H1 (cell line): ENCODE measurements around the gene INO80C. TPM values are rescaled to one million over a fixed set of nuclear protein-coding genes. Genes with fewer than 3 reads are reported as not detected.

Experiments used
- CTCF ChIA-PET: fragments of 300-600 bp; sonication (Branson Sonifier 250); formaldehyde crosslinking; loops from one replicate; lab custom pipeline; 2021; ENCODE audit not compliant: partially characterized antibody; lab: Charles Lee
- POLR2A ChIA-PET: fragments of 300-600 bp; sonication (Branson Sonifier 250); formaldehyde crosslinking; loops from one replicate; lab custom pipeline; 2021; ENCODE audit warnings: inconsistent platforms; ENCODE audit not compliant: partially characterized antibody; lab: Charles Lee
- DNase-seq, 2 experiments: peaks; one replicate each; pipeline versions ENCODE4 v3.0.0 to v3.0.0-alpha.2; 2010 to 2022; ENCODE audit warnings: low spot score in 2 of 2, low read depth in 1 of 2, mixed read lengths in 1 of 2
- FAIRE-seq: peaks from 2 replicates; lab custom pipeline; 2011; peaks lifted over from hg19 to GRCh38; lab: Jason Lieb, UNC
- H2AFZ ChIP-seq: 2 replicates; pipeline ENCODE4 v1.8.1; 2012; ENCODE audit warnings: low read length, inconsistent platforms
- H2AK5ac ChIP-seq: 2 replicates; pipeline ENCODE4 v1.6.1; 2013; ENCODE audit warnings: low read depth, low read length
- H2BK120ac ChIP-seq: replicated peaks from 2 replicates; pipeline ENCODE3; 2013; ENCODE audit warnings: low read depth, low read length, inconsistent platforms
- H2BK12ac ChIP-seq: 2 replicates; pipeline ENCODE4 v1.6.1; 2013; ENCODE audit warnings: low read depth, low read length
- H2BK15ac ChIP-seq: 2 replicates; pipeline ENCODE4 v1.6.1; 2013; ENCODE audit warnings: low read length
- H2BK20ac ChIP-seq: 2 replicates; pipeline ENCODE4 v1.6.1; 2013; ENCODE audit warnings: low read length
- H2BK5ac ChIP-seq: 2 replicates; pipeline ENCODE4 v1.6.1; 2013; ENCODE audit warnings: low read depth, low read length
- H3K14ac ChIP-seq: 2 replicates; pipeline ENCODE4 v1.6.1; 2013; ENCODE audit warnings: inconsistent platforms; ENCODE audit not compliant: insufficient read length
- H3K18ac ChIP-seq: 2 replicates; pipeline ENCODE4 v1.6.1; 2013; ENCODE audit warnings: low read length; ENCODE audit errors: extremely low read depth
- H3K23ac ChIP-seq: 2 replicates; pipeline ENCODE4 v1.6.1; 2013; ENCODE audit warnings: inconsistent platforms; ENCODE audit not compliant: insufficient read length
- H3K23me2 ChIP-seq: 2 replicates; pipeline ENCODE4 v1.6.1; 2013; ENCODE audit warnings: low read depth, low read length
- H3K27ac ChIP-seq: 2 replicates; pipeline ENCODE4 v1.6.1; 2011; ENCODE audit warnings: low read depth, low read length, inconsistent platforms
- H3K27me3 ChIP-seq, 4 experiments: replicated peaks in 1 of 4; 1 replicate in 1 of 4; 2 replicates in 3 of 4; pipeline versions ENCODE4 v1.6.1 to v1.8.1; 2011 to 2013; ENCODE audit warnings: low read length in 3 of 4, mild to moderate bottlenecking in 3 of 4, inconsistent platforms in 2 of 4, mixed read lengths in 2 of 4, moderate library complexity in 1 of 4; ENCODE audit not compliant: control insufficient read depth in 3 of 4, insufficient read depth in 3 of 4; ENCODE audit errors: extremely low read depth in 1 of 4
- H3K36me3 ChIP-seq, 4 experiments: 2 replicates each; pipeline versions ENCODE4 v1.6.1 to v1.8.1; 2011 to 2013; ENCODE audit warnings: mild to moderate bottlenecking in 4 of 4, low read length in 3 of 4, moderate library complexity in 2 of 4, control low read depth in 1 of 4, inconsistent platforms in 1 of 4; ENCODE audit not compliant: insufficient read depth in 4 of 4, control insufficient read depth in 2 of 4
- H3K4ac ChIP-seq: replicated peaks from 2 replicates; pipeline ENCODE3; 2013; ENCODE audit warnings: low read length, low read depth, mixed read lengths, inconsistent platforms; ENCODE audit not compliant: insufficient read length
- H3K4me1 ChIP-seq, 4 experiments: replicated peaks in 1 of 4; 1 replicate in 1 of 4; 2 replicates in 3 of 4; pipeline versions ENCODE4 v1.6.1 to v1.8.1; 2011 to 2013; ENCODE audit warnings: low read length in 3 of 4, inconsistent platforms in 2 of 4, mixed read lengths in 1 of 4; ENCODE audit not compliant: insufficient read depth in 4 of 4, control insufficient read depth in 3 of 4
- H3K4me2 ChIP-seq, 2 experiments: 2 replicates each; pipeline versions ENCODE4 v1.6.1 to v1.8.1; 2011 to 2013; ENCODE audit warnings: low read depth in 2 of 2, low read length in 2 of 2, control low read depth in 1 of 2, inconsistent platforms in 1 of 2, mild to moderate bottlenecking in 1 of 2; ENCODE audit not compliant: insufficient read depth in 1 of 2
- H3K4me3 ChIP-seq, 4 experiments: fragments of 200-600, 300-600 bp in 1 of 4; sonication (generic), shearing (Covaris generic), sonication (Bioruptor Twin) in 1 of 4; 2 replicates each; pipeline versions ENCODE4 v1.5.1 to v1.8.1; 2011 to 2016; ENCODE audit warnings: low read length in 4 of 4, low read depth in 3 of 4, control low read depth in 2 of 4, inconsistent platforms in 2 of 4, mild to moderate bottlenecking in 2 of 4, mixed read lengths in 1 of 4, moderate library complexity in 1 of 4; ENCODE audit not compliant: insufficient read depth in 2 of 4; ENCODE audit errors: extremely low read depth in 1 of 4
- H3K56ac ChIP-seq: replicated peaks from 2 replicates; pipeline ENCODE3; 2013; ENCODE audit warnings: low read depth, mild to moderate bottlenecking, mixed read lengths, low read length, inconsistent platforms; ENCODE audit not compliant: insufficient read length
- H3K79me1 ChIP-seq: 2 replicates; pipeline ENCODE4 v1.6.1; 2013; ENCODE audit warnings: low read depth, low read length, control low read depth
- H3K79me2 ChIP-seq, 2 experiments: 2 replicates each; pipeline versions ENCODE4 v1.6.1 to v1.8.1; 2012 to 2013; ENCODE audit warnings: low read length in 2 of 2, mild to moderate bottlenecking in 2 of 2, inconsistent platforms in 1 of 2; ENCODE audit not compliant: insufficient read depth in 2 of 2, control insufficient read depth in 1 of 2
- H3K9ac ChIP-seq, 4 experiments: replicated peaks in 1 of 4; 1 replicate in 1 of 4; 2 replicates in 3 of 4; pipeline versions ENCODE4 v1.6.1 to v1.8.1; 2011 to 2013; ENCODE audit warnings: low read depth in 3 of 4, low read length in 3 of 4, control low read depth in 2 of 4, mild to moderate bottlenecking in 2 of 4, moderate library complexity in 2 of 4, inconsistent platforms in 1 of 4; ENCODE audit errors: extremely low read depth in 1 of 4
- H3K9me3 ChIP-seq, 2 experiments: 2 replicates each; pipeline versions ENCODE4 v1.6.1 to v1.8.1; 2012 to 2013; ENCODE audit warnings: mild to moderate bottlenecking in 2 of 2, moderate library complexity in 2 of 2, control low read depth in 1 of 2, inconsistent platforms in 1 of 2, low read depth in 1 of 2, low read length in 1 of 2, mixed read lengths in 1 of 2; ENCODE audit not compliant: insufficient read depth in 2 of 2
- H4K20me1 ChIP-seq, 2 experiments: replicated peaks in 1 of 2; 2 replicates each; pipeline versions ENCODE3 to v1.8.1; 2011 to 2013; ENCODE audit warnings: inconsistent platforms in 2 of 2, low read length in 2 of 2, mild to moderate bottlenecking in 1 of 2; ENCODE audit not compliant: insufficient read depth in 2 of 2, control insufficient read depth in 1 of 2
- H4K5ac ChIP-seq: 2 replicates; pipeline ENCODE4 v1.6.1; 2013; ENCODE audit warnings: low read length, low read depth, mixed read lengths, inconsistent platforms; ENCODE audit not compliant: insufficient read length
- H4K8ac ChIP-seq: 2 replicates; pipeline ENCODE4 v1.8.0; 2013; ENCODE audit warnings: mild to moderate bottlenecking, moderate library complexity, low read length, inconsistent platforms; ENCODE audit not compliant: insufficient read depth; ENCODE audit errors: extremely low read depth
- H4K91ac ChIP-seq: replicated peaks from 2 replicates; pipeline ENCODE3; 2013; ENCODE audit warnings: low read length, mixed read lengths, inconsistent platforms; ENCODE audit not compliant: insufficient read length
- BACH1 ChIP-seq: IDR thresholded peaks from 2 replicates; pipeline ENCODE4 v1.6.1; 2012; ENCODE audit warnings: low read length, improper control_type of control experiment
- CHD2 ChIP-seq: IDR thresholded peaks from 2 replicates; pipeline ENCODE4 v1.6.1; 2012; ENCODE audit warnings: low read length, improper control_type of control experiment
- EGR1 ChIP-seq: IDR thresholded peaks from 2 replicates; pipeline ENCODE4 v1.6.1; 2011; ENCODE audit warnings: low read depth, low read length, borderline replicate concordance
- GTF2F1 ChIP-seq: IDR thresholded peaks from 2 replicates; pipeline ENCODE4 v1.6.1; 2012; ENCODE audit warnings: low read depth, low read length, improper control_type of control experiment, borderline replicate concordance
- NANOG ChIP-seq: IDR thresholded peaks from 2 replicates; pipeline ENCODE4 v1.6.1; 2011; ENCODE audit warnings: low read length, low read depth, mild to moderate bottlenecking, inconsistent platforms; ENCODE audit not compliant: insufficient read depth, poor library complexity, severe bottlenecking
- NRF1 ChIP-seq: IDR thresholded peaks from 2 replicates; pipeline ENCODE4 v1.6.1; 2011; ENCODE audit warnings: mild to moderate bottlenecking, low read depth, low read length, improper control_type of control experiment
- POU5F1 ChIP-seq: IDR thresholded peaks from 2 replicates; pipeline ENCODE4 v1.6.1; 2011; ENCODE audit warnings: low read depth, mild to moderate bottlenecking, low read length, moderate library complexity
- RXRA ChIP-seq: IDR thresholded peaks from 2 replicates; pipeline ENCODE4 v1.6.1; 2011; ENCODE audit warnings: low read depth, mild to moderate bottlenecking, low read length, moderate library complexity; ENCODE audit not compliant: insufficient read depth
- SAP30 ChIP-seq: fragments of 300-600 bp; sonication (generic); IDR thresholded peaks from 2 replicates; pipeline ENCODE4 v1.7.1; 2012; ENCODE audit warnings: low read length, moderate library complexity, mild to moderate bottlenecking, inconsistent platforms; ENCODE audit not compliant: insufficient read depth, insufficient replicate concordance
- SRF ChIP-seq: IDR thresholded peaks from 2 replicates; pipeline ENCODE4 v1.6.1; 2011; ENCODE audit warnings: mild to moderate bottlenecking, low read depth, low read length, moderate library complexity
- TAF1 ChIP-seq: IDR thresholded peaks from 2 replicates; pipeline ENCODE4 v1.6.1; 2011; ENCODE audit warnings: mild to moderate bottlenecking, low read depth, low read length
- WGBS, 2 experiments: shearing (Covaris generic) in 1 of 2; methylation state at CpG; one replicate each; pipeline versions ENCODE4 v1.1.6 to v1.1.7; 2013 to 2015; ENCODE audit warnings: low lambda C conversion rate in 2 of 2, mixed read lengths in 2 of 2, inconsistent platforms in 1 of 2, low coverage in 1 of 2, missing lambda C conversion rate in 1 of 2; ENCODE audit not compliant: insufficient replicate concordance in 2 of 2, insufficient coverage in 1 of 2, insufficient read length in 1 of 2; ENCODE audit errors: extremely low coverage in 1 of 2, missing lambda C conversion rate in 1 of 2; 5-methylcytosine and 5-hydroxymethylcytosine counted together
- polyA plus RNA-seq, 7 experiments: library from polyadenylated mRNA; depleted of rRNA in 3 of 7; stranded (reverse) in 5 of 7; unstranded in 2 of 7; fragments of >200 nt in 5 of 7; fragments of 200-250 nt in 2 of 7; gene quantifications; 1 replicate in 5 of 7; 2 replicates in 1 of 7; 4 replicates in 1 of 7; pipeline versions ENCODE4 v1.2.1 to v1.2.3, GENCODE V29; 2011 to 2013; ENCODE audit warnings: missing spikeins in 2 of 7, mixed read lengths in 2 of 7
- total RNA-seq: library from RNA; stranded (reverse); fragmentation: NEBNext Ultra II Directional; extraction: Animal tissue kit (Norgen Biotek cat#: 25700); gene quantifications from 2 replicates; pipeline ENCODE4 v1.2.1, GENCODE V29; 2021
- TF ChIP-seq, protein P1 (sequence below), 3 experiments: IDR thresholded peaks; 1 replicate in 2 of 3; 2 replicates in 1 of 3; pipeline versions ENCODE4 v1.5.1 to v1.6.1; 2011; ENCODE audit warnings: low read length in 3 of 3, mild to moderate bottlenecking in 3 of 3, inconsistent platforms in 2 of 3, low read depth in 1 of 3, moderate library complexity in 1 of 3; ENCODE audit not compliant: insufficient read depth in 1 of 3; ENCODE audit errors: control extremely low read depth in 1 of 3

Gene INO80C
- total and polyA plus RNA-seq, 2 of the 8 experiments (the other 6 are each of a cell fraction or from before 2014, with no cell fraction given), result 30.1 to 48.9 TPM

DNA sequence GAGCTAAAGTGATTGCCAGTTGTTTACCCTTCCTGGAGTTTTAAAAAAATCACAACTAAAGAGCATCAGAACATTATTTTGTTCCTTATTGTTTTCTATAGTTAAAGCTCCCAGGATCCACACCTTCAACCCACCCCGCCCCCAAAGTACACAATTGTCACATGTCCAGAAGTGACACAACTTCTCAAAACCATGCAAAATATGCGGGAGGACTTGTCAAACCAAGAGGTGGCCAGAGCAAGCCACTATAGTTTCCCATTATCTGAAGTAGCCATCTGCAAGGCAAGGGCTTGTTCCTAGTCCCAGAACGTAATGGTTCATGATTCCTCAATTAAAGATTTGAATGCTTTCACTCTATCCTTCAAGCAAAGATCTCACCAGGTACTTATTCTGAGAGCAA, 9.9 kb upstream of the INO80C start:
- H2AK5ac ChIP-seq, result no peak overlapping the region
- H3K36me3 ChIP-seq, result no peaks in the 10 kb centered on the region
- no peak overlapping the region for H4K8ac ChIP-seq
- H3K9me3 ChIP-seq, result no peaks in the 10 kb centered on the region
- no peak overlapping the region for H2BK120ac ChIP-seq
- H3K4ac ChIP-seq, result no peak overlapping the region
- H3K56ac ChIP-seq, result no peak overlapping the region
- H3K23me2 ChIP-seq, result no peaks in the 10 kb centered on the region
- H3K27me3 ChIP-seq, result no peaks in the 10 kb centered on the region
- no peak overlapping the region for H4K5ac ChIP-seq
- H2AFZ ChIP-seq, result no peak overlapping the region
- no peak overlapping the region for H3K9ac ChIP-seq
- DNase-seq (peak in 1 of 2 experiments; percentile 6), FAIRE-seq (no peak)
- peaks cover 0 to 2% (median 0%) of the 10 kb centered on the region in 4 experiments; a peak in 1 of 7 replicates for H3K4me1 ChIP-seq
- ChIA-PET CTCF (interaction anchor here (1.3 to 2.0 kb wide), 3 partner anchors 13 to 99 kb away, joined by 3 to 8 read pairs (median 4); no protein-coding TSS in a partner anchor), POLR2A (interaction anchor here (0.9 to 2.2 kb wide), 4 partner anchors 10 to 75 kb away, joined by 4 to 7 read pairs (median 6); partner anchors contain the start of gene INO80C)
- no peak overlapping the region for H4K91ac ChIP-seq
- H3K18ac ChIP-seq, result no peak overlapping the region
- H3K79me2 ChIP-seq, result no peaks in the 10 kb centered on the region
- no peak overlapping the region for H2BK5ac ChIP-seq
- no peak overlapping the region for H3K23ac ChIP-seq
- H4K20me1 ChIP-seq, result no peaks in the 10 kb centered on the region
- no peak overlapping the region for H3K4me2 ChIP-seq
- H3K14ac ChIP-seq, result no peak overlapping the region
- 0 out of 2 replicates have a peak overlapping the region, but pooled peaks have one; percentile 19 for H2BK15ac ChIP-seq
- no peaks in the 10 kb centered on the region for H3K79me1 ChIP-seq
- H3K4me3 ChIP-seq, result no peak overlapping the region
- no peak overlapping the region for H2BK20ac ChIP-seq
- H2BK12ac ChIP-seq, result no peak overlapping the region
- H3K27ac ChIP-seq, result no peak overlapping the region
- 86% methylated on average over 3 of the region's 3 CpGs; no CpG with 5 or more reads in 1 of the 2 experiments for WGBS, 2 experiments
- TF ChIP-seq BACH1 (no peak), GTF2F1 (no peak), POU5F1 (no peak), CHD2 (no peak), SAP30 (no peak), RXRA (no peak), NRF1 (no peak), SRF (no peak), NANOG (no peak), EGR1 (no peak), TAF1 (no peak)
- TF ChIP-seq, protein P1, sequence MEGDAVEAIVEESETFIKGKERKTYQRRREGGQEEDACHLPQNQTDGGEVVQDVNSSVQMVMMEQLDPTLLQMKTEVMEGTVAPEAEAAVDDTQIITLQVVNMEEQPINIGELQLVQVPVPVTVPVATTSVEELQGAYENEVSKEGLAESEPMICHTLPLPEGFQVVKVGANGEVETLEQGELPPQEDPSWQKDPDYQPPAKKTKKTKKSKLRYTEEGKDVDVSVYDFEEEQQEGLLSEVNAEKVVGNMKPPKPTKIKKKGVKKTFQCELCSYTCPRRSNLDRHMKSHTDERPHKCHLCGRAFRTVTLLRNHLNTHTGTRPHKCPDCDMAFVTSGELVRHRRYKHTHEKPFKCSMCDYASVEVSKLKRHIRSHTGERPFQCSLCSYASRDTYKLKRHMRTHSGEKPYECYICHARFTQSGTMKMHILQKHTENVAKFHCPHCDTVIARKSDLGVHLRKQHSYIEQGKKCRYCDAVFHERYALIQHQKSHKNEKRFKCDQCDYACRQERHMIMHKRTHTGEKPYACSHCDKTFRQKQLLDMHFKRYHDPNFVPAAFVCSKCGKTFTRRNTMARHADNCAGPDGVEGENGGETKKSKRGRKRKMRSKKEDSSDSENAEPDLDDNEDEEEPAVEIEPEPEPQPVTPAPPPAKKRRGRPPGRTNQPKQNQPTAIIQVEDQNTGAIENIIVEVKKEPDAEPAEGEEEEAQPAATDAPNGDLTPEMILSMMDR (IDR thresholded peaks at IDR 0.05; ENCODE audit: control extremely low read depth in 1 of 3, insufficient read depth in 1 of 3, low read depth in 1 of 3, low read length in 3 of 3), result no peak
